GM12872 (cell line): ENCODE results near the gene SNX24.

ENCODE experiments used
- CTCF ChIP-seq: IDR thresholded peaks from 3 replicates; pipeline ENCODE4 v1.5.1; 2011; ENCODE audit warnings: low read depth, mild to moderate bottlenecking, low read length, moderate library complexity; ENCODE audit not compliant: insufficient read depth

The SNX24 gene

GRCh38 chr5:122997294-122997693 lies 151.9 kb downstream of the SNX24 start:
- TF ChIP-seq CTCF, result no peak

- peak; percentile 73 for TF ChIP-seq CTCF
Observed at GRCh38 chr5:122999947-123000563, 154.6 kb downstream of the SNX24 start.

GRCh38 chr5:123000731-123001130 lies 155.3 kb downstream of the SNX24 start:
- TF ChIP-seq CTCF, result no peak

- TF ChIP-seq CTCF, result no peak
Observed at GRCh38 chr5:123001808-123002207, 156.4 kb downstream of the SNX24 start.

DNA sequence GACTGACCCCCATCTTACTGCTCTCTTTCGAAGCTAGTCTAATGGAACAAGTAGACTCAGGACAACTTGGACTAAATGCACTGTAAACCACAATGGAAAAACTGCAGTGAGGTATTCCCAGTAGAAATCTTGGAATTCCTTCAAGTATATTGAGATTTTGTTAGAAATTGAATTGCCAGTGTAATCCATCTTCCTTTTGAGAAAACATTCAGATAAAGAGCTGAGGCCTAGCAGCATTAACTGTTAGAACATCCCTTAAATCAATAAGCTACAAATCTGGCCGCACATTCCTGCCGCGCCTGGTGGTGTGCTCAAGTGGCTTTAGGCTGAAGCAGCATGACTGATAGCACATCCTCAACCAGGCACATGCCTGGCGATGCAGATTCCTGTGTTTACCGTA lies 161.8 kb downstream of the SNX24 start:
- no peak for TF ChIP-seq CTCF

GRCh38 chr5:123007754-123008153 lies 162.3 kb downstream of the SNX24 start:
- no peak for TF ChIP-seq CTCF

DNA sequence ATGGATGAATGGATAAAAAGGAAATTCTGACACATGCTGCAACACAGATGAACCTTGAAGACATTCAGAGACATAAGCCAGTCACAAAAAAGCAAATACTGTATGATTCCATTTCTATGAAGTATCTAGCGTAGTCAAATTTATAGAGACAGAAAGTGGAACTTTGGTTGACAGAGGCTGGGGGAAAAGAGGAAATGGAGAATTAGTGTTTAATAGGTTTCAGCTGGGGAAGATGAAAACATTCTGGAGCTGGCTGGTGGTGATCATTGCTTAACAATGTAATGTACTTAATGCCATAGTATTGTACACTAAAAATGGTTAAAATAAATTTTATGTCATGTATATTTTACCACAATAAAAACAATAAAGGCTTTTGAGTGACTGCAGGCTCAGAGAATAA lies 166.9 kb downstream of the SNX24 start:
- TF ChIP-seq CTCF, result no peak

DNA sequence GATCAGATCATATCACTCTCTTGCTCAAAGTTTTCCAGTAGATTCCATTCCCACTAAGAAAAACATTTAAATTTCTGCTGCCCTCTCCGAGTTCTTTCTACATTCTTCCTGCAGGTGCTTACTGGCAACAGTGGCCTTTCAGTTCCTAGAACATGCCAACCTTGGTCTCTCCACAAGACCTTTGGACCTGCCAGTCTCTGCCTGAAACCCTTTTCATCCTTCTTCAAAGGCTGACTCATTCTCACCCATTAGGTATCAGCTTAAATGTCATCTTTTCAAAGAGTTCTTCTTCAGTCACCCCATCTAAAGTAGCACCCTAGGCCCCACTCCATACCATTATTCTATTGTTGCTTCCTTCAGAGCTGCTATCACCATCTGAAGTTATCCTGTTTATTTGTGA lies 169.3 kb downstream of the SNX24 start:
- TF ChIP-seq CTCF, result no peak
